ENCODE results near the gene BOC.

DNA sequence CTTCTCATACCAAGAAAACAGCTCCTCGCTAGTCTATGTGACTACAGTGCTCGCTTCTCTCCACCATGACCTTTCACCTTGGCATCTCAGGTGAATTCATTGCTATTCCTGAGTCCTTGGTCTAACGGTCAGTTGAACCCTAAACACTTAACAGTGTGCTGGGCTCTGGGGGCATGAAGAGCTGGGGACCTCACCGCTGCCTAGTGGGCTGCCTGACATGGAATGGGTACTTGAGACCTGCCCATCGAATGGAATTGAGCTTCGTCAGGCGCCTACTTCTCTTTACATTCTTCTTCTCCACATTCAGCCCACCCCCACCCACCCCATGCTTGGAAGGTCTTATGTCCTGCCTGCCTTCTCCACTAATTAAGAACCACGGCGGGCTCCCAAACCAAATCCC is 22.1 kb downstream of the BOC start:
- no peak for TF ChIP-seq POLR2A (IDR thresholded peaks at IDR 0.05)
- TF ChIP-seq, protein P1, sequence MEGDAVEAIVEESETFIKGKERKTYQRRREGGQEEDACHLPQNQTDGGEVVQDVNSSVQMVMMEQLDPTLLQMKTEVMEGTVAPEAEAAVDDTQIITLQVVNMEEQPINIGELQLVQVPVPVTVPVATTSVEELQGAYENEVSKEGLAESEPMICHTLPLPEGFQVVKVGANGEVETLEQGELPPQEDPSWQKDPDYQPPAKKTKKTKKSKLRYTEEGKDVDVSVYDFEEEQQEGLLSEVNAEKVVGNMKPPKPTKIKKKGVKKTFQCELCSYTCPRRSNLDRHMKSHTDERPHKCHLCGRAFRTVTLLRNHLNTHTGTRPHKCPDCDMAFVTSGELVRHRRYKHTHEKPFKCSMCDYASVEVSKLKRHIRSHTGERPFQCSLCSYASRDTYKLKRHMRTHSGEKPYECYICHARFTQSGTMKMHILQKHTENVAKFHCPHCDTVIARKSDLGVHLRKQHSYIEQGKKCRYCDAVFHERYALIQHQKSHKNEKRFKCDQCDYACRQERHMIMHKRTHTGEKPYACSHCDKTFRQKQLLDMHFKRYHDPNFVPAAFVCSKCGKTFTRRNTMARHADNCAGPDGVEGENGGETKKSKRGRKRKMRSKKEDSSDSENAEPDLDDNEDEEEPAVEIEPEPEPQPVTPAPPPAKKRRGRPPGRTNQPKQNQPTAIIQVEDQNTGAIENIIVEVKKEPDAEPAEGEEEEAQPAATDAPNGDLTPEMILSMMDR (IDR thresholded peaks at IDR 0.05 in 8 of 11, conservative IDR thresholded peaks at IDR 0.05 in 3 of 11): no peak
